DMS79 (cell line): ENCODE results near the gene PLPP7.

Experiments used
- DNase-seq: peaks from one replicate; lab custom pipeline; 2025; lab: John Stamatoyannopoulos, UW

Gene PLPP7

DNA sequence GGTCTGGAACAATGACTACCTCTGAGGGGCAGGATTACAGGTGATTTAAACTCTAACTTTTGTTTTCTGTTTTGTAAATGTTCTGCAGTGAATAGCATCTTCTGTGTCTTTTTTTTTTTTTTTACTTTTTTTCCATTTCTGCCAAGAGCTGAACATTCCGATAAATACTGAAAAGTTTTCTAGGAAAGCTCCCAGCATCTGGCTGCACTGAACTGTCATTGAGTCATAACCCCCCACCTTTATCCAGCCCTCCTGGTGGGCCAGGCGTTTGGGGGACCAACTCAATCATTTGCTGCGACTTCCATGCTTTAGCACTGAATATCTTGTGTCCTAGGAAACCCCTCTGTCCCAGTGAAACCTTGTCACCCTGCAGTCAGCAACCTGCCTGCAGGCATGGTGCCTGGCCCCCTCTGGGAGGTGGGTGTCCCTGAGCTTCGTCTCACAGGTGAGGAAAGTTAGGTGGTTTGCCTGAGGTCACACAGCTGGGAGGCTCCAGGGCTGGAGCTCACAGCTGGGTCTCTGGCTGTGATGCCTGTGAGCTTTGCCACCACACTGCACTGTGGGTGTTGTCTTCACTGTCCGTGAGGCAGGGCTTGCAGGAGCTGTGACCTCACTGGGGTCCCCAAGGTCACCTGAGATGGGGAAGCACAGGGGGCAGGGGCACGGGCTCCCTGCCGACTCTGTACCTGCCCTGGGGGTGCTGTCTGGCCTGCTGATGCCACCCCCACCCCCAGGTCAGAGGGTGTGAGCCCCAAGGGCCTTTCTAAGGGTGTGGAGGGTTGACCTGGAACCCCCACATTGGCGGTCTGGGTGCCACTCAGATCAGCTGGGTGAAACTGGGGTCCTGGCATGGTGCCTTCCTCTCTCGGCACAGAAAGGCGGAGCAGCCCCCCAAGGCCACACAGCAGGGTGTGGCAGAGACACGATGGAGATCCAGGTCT is 14.1 kb downstream of the PLPP7 start:
- no peak for DNase-seq

DNA sequence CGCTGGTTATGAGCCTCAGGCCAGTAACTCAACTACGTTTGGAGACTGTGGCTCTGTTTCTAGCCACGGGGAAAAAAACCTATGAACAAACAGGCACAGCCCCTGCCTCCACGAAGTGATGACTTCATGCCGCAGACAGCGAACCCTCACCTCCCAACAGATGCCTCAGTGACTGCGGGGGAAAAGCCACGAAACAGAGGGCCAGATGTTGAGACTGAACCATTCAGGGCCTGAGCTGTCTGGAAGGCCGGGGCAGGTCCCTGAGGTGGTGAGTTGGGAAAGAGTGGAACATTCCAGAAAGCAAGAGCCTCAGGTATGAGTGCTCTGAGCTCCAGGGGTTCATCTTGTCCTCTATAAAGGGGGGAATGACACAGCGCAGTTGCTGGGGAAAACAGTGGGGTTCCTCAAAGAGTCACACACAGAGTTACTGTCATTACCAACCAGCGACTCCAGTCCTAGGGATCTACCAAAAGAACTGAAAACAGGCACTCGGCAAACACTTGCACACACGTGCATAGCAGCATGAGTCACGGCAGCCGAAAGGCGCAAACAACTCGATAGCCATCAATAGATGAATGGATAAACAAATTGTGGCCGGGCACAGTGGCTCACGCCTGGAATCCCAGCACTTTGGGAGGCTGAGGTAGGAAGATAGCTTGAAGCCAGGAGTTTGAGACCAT is 15.3 kb downstream of the PLPP7 start:
- no peak for DNase-seq

GRCh38 chr9:131306397-131307004 is 17.0 kb downstream of the PLPP7 start:
- no peak for DNase-seq

DNA sequence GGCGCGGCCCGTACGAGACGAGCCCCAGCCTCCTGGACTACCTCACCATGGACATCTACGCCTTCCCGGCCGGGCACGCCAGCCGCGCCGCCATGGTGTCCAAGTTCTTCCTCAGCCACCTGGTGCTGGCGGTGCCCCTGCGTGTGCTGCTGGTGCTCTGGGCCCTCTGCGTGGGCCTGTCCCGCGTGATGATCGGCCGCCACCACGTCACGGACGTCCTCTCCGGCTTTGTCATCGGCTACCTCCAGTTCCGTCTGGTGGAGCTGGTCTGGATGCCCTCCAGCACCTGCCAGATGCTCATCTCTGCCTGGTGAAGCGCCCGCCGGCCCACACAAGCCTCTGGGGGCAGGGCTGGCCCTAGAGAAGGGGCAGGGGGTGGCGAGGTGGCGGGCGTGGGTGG is 18.5 kb downstream of the PLPP7 start:
- DNase-seq: no peak

DNA sequence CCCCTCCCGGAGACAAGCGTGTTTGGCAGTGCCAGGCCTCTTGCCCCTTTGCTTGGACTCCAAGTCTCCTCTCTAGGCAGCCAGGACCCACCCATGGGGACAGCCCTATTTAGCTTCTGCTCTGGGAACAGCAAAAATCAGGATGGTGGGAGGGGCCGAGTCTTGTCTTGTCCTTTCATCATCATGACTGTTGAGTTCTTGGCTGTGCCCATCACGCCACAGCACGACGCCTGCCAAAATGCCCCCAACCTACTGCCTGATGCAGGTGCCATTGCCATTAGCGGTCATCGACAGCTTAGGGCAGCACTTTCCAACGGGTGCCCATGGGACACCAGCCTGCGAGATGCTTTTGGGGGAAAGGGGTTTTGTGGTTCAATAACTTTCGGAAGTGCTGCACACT is 18.9 kb downstream of the PLPP7 start:
- no peak for DNase-seq

DNA sequence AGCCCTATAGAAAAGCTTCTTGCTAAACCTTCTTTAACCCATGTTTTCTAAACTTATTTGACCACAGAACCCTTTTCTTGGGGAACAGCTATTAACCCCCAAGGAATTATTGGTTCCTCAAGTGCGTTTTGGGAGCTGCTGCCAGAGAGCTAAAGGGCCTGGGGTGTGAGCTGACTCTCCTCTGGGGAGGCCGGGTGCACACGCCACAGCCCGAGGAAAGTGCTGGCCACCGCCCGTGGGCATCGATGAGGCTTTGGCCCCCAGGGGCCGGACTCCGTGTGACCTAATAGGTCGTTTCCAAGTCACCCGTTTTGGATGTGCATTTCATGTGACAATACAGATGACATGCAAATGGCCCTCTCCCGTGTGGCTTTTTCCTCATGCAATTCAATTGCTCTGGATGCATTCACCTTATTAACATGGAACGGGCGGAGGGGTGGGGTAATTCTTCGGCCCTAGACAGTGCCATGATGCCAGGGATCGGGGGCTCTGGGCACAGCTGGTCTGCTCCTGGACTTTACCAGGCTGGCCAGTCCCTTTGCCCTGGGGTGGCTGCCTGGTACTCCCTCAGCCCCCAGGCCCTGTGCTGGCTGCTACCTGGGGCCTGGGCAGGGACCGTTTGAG is 19.5 kb downstream of the PLPP7 start:
- DNase-seq: no peak

- no peak for DNase-seq
Observed at GRCh38 chr9:131309530-131310276, 20.2 kb downstream of the PLPP7 start.

DNA sequence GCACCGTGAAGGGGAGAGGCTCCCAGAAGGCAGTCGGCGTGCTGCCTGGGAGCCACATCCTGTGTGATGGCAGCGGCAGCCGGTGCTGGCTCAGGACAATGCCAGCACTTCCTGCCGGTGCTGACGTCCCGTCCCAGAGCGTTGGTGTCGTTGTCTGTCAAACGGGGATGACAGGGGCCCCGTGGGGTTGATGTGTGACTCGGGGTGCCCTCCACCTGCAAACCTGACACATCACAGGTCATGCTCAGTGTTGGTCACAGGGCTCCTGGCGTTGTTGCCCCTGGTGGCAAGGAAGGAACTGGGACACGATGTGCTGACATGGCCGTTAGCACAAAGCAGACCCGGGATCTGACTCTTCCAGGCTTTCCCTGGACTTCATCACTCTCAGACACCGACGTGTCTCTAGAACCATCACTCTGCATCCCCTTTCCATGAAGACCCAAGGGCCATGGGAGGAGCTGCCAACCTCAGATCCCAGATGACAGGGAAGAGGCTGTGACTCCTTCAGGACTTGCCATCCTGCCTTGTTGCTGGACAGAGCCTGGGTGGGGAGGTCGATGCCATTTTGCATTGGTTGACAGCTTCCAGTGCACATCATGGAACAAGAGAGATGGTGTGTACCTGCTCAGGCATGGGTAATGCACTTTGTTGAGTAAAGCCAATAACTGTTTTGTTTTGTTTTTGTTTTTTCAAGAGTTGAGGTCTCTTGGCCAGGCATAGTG is 21.5 kb downstream of the PLPP7 start:
- DNase-seq: no peak

DNA sequence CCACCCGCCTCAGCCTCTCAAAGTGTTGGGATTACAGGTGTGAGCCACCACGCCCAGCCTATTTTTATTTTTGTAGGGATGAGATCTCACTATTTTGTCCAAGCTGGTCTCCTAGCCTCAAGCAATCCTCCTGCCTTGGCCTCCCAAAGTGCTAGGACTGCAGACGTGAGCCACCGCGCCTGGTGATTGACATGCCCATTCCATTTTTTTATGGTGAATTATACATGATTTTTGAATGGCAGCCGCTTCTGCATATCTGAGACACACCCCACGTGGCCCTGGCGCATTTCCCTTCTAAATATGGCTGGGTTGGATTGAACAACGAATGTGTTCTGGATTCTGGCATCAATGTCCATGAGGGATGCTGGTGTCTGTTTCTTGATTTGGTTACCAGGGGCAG is 22.7 kb downstream of the PLPP7 start:
- DNase-seq: no peak

DNA sequence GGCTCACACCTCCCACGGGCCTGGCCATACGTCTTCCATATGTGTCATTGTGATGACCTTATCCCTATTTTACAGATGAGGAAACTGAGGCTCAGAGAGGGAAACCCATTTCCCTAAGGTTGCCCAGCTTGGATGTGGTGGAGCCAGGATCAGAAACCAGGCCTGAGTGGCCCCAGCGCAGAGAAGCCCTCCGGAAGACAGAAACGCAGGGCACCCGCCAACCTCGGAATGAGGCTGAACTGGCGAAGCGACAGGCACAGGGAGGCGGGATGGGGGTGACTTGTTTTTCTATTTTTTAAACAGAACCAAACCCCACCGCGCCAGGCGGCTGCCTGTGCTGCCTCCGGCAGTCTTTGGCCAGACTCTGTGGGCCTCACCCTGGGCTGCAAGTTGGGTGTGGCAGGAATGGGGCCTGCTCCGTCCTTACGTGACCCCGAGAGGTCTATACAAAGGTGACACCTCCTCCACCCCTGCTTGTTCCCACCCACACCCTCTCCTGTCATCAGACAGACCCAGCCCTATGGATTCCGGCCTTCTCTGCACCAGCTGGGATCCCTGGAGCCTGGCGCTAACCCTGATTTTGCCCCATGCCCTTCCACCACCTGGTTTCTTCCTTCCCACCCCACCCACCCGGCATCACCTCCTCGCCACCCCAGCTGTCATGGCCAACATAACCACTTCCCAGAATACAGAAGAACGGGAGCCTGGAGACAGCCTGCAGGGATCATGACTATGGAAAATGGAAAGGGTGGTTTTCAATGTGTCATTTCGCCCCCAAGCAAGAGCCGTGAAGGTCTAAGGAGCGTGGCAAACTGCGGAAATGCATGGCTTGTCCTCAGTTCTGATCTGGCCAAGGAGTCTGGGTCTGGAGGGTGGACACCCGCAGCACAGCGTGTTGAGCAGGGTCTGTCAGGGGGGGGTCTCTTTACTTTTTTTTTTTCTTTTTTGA is 23.6 kb downstream of the PLPP7 start:
- no peak for DNase-seq

DNA sequence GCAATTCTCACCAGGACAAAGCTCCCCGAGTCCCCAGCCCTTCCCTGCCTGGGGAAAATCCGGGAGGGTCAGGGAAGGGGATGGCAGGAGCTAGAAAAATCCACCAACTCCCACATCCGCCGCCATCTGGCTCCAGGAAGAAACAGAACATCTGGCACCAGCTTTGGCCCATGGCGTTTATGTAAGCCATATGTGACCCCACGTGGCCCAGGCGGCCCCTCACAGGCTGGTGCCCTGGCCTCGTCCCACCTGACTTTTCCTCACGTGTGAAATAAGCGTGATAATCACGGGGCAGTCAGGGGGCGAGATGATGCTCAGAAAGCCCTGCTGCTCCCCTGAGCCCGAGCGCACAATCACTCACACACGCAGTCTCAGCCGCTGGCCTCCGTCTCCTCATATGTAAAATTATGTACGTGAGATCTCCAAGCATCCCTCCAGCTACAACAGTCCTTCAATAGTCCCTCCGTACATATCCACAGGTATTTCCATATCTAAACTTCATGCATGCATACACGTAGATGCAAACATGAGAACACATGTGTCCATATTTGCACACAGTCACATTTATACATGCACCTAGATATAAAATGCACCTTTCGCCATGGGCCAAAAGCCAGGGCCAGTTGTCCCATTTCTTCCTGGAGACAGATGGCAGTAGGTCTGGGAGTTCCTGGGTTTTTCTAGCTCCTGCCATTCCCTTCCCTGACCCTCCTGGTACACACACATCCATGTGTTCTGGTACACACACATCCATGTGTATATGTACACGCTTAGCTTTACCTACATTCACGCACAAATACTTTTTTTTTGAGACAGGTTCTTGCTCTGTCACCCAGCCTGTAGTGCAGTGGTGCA is 28.9 kb downstream of the PLPP7 start:
- DNase-seq: no peak

DNA sequence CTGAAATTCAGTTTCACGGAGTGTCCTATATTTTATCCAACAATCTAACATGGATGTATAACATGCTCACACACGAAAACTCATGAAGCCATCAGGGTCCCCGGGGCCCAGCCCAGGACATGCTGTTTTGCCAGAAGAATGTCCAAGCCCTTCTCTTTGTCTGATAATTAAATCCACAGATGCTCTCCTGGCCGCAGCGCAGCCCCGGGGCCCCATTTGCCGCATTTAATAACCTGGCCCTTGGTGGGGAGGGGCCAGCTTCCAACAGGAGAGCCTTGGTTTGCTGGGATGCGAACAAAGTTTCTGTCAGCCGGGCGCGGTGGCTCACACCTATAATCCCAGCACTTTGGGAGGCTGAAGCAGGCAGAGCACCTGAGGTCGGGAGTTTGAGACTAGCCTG is 30.0 kb downstream of the PLPP7 start:
- DNase-seq: no peak

DNA sequence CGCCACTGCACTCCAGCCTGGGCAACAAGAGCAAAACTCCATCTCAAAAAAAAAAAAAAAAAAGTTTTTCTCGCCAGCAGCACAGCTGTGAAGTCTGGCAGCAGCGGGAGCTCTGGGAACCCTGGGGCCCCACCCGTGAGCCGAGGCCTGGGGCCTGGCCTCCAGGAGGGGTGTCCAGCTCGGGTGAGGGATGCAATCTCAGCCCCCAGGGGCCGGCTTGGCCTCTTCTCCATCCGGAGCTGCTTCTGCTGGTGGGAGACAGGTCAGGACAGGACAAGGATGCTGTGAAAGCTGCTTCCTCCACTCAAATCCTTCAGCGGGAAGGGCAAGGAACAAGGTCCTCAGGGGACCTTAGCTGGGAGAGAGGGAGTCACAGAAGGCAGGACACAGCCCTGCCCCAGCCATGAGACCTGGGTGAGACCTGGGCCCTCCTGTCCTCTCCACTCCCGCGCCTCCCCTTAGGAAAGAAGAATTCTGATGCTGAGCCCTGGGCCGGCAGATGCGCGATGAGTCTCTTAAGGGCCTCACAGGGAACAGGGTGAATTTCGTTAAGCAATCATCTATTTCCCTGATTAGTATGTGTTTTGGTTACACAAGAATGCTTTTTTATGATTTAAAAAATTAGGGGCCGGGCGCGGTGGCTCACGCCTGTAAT is 30.6 kb downstream of the PLPP7 start:
- DNase-seq: no peak

- no peak for DNase-seq
Observed at GRCh38 chr9:131323629-131324028, 34.1 kb downstream of the PLPP7 start.

- no peak for DNase-seq
Observed at GRCh38 chr9:131324736-131325679, 35.5 kb downstream of the PLPP7 start.

GRCh38 chr9:131329241-131329641 is 39.7 kb downstream of the PLPP7 start:
- no peak for DNase-seq
